ENCODE results near the gene AMMECR1. TPM values are rescaled to one million over a fixed set of nuclear protein-coding genes. Genes with fewer than 3 reads are reported as not detected.

AMMECR1 gene
- total RNA-seq, 1 donor from 2014 or later = 16.1 TPM

- H3K36me3 Mint-ChIP-seq (ENCODE audit: low read depth, unreplicated experiment) = peaks cover under 1% of the 10 kb centered on the region
- no peaks in the 10 kb centered on the region for H3K4me1 Mint-ChIP-seq (ENCODE audit: unreplicated experiment)
- H3K9me3 Mint-ChIP-seq (ENCODE audit: unreplicated experiment) = no peaks in the 10 kb centered on the region
- TF ChIP-seq CTCF (IDR thresholded peaks at IDR 0.05; ENCODE audit: unreplicated experiment) = no peak
- no peaks in the 10 kb centered on the region for H3K27me3 Mint-ChIP-seq (ENCODE audit: unreplicated experiment)
- H3K27ac Mint-ChIP-seq (ENCODE audit: unreplicated experiment) = no peak overlapping the region
- no peak for DNase-seq (ENCODE audit: low spot score)
- H3K4me3 Mint-ChIP-seq (ENCODE audit: unreplicated experiment) = no peak overlapping the region
Measured at GRCh38 chrX:110163488-110163887, 154.4 kb downstream of the AMMECR1 start.

- TF ChIP-seq CTCF (IDR thresholded peaks at IDR 0.05; ENCODE audit: unreplicated experiment) = no peak
- H3K27ac Mint-ChIP-seq (ENCODE audit: unreplicated experiment) = no peak overlapping the region
- no peaks in the 10 kb centered on the region for H3K36me3 Mint-ChIP-seq (ENCODE audit: low read depth, unreplicated experiment)
- no peaks in the 10 kb centered on the region for H3K27me3 Mint-ChIP-seq (ENCODE audit: unreplicated experiment)
- H3K9me3 Mint-ChIP-seq (ENCODE audit: unreplicated experiment) = no peaks in the 10 kb centered on the region
- DNase-seq (ENCODE audit: low spot score) = no peak
- no peak overlapping the region for H3K4me3 Mint-ChIP-seq (ENCODE audit: unreplicated experiment)
- H3K4me1 Mint-ChIP-seq (ENCODE audit: unreplicated experiment) = no peaks in the 10 kb centered on the region
Measured at GRCh38 chrX:110162867-110163266, 155.0 kb downstream of the AMMECR1 start.

GRCh38 chrX:110162131-110162530 lies 155.8 kb downstream of the AMMECR1 start:
- TF ChIP-seq CTCF (IDR thresholded peaks at IDR 0.05; ENCODE audit: unreplicated experiment) = no peak
- DNase-seq (ENCODE audit: low spot score) = no peak
- no peaks in the 10 kb centered on the region for H3K27me3 Mint-ChIP-seq (ENCODE audit: unreplicated experiment)
- H3K4me3 Mint-ChIP-seq (ENCODE audit: unreplicated experiment) = no peak overlapping the region
- H3K36me3 Mint-ChIP-seq (ENCODE audit: low read depth, unreplicated experiment) = no peaks in the 10 kb centered on the region
- no peaks in the 10 kb centered on the region for H3K4me1 Mint-ChIP-seq (ENCODE audit: unreplicated experiment)
- no peaks in the 10 kb centered on the region for H3K9me3 Mint-ChIP-seq (ENCODE audit: unreplicated experiment)
- H3K27ac Mint-ChIP-seq (ENCODE audit: unreplicated experiment) = no peak overlapping the region

GRCh38 chrX:110161361-110161686 lies 156.6 kb downstream of the AMMECR1 start:
- Mint-ChIP-seq H3K27ac (ENCODE audit: unreplicated experiment) (no peak overlapping the region), H3K27me3 (ENCODE audit: unreplicated experiment) (peaks cover under 1% of the 10 kb centered on the region), H3K36me3 (ENCODE audit: low read depth, unreplicated experiment) (no peaks in the 10 kb centered on the region), H3K4me3 (ENCODE audit: unreplicated experiment) (no peak overlapping the region), H3K4me1 (ENCODE audit: unreplicated experiment) (no peaks in the 10 kb centered on the region), H3K9me3 (ENCODE audit: unreplicated experiment) (no peaks in the 10 kb centered on the region)
- DNase-seq (ENCODE audit: low spot score) = no peak
- TF ChIP-seq CTCF (IDR thresholded peaks at IDR 0.05; ENCODE audit: unreplicated experiment) = no peak

- no peak for TF ChIP-seq CTCF (IDR thresholded peaks at IDR 0.05; ENCODE audit: unreplicated experiment)
- no peak for DNase-seq (ENCODE audit: low spot score)
- Mint-ChIP-seq H3K4me3 (ENCODE audit: unreplicated experiment) (no peak overlapping the region), H3K36me3 (ENCODE audit: low read depth, unreplicated experiment) (no peaks in the 10 kb centered on the region), H3K4me1 (ENCODE audit: unreplicated experiment) (peaks cover 10% of the 10 kb centered on the region), H3K27ac (ENCODE audit: unreplicated experiment) (no peak overlapping the region), H3K27me3 (ENCODE audit: unreplicated experiment) (peaks cover 1% of the 10 kb centered on the region), H3K9me3 (ENCODE audit: unreplicated experiment) (no peaks in the 10 kb centered on the region)
Measured at GRCh38 chrX:110159865-110160264, 158.0 kb downstream of the AMMECR1 start.
